GM19238 (cell line): ENCODE results near the gene RFC5.
"Not testable (repeated sequence)": the region's sequence is repeated elsewhere in the genome, so short reads cannot be mapped to it uniquely, and the experiment has no call there.

ENCODE experiments used
- DNase-seq: peaks from one replicate; pipeline ENCODE4 v3.0.0; 2011; ENCODE audit warnings: low spot score; ENCODE audit not compliant: insufficient read length

RFC5 gene

GRCh38 chr12:118073768-118074167 lies 57.3 kb downstream of the RFC5 start:
- no peak for DNase-seq

- not testable (repeated sequence) for DNase-seq
These were observed 65.0 kb downstream of the RFC5 start for GRCh38 chr12:118081521-118081920.
